K562 (cell line): ENCODE results near the gene MAGI2. TPM values are rescaled to one million over a fixed set of nuclear protein-coding genes. Genes with fewer than 3 reads are reported as not detected.

Source experiments
- GMEB1 ChIP-seq: fragments of 250-450 bp; sonication (Bioruptor Pico); IDR thresholded peaks from 2 replicates; pipeline ENCODE4 v1.4.0; 2020; ENCODE audit warnings: mild to moderate bottlenecking
- HCFC1 ChIP-seq: IDR thresholded peaks from 2 replicates; pipeline ENCODE4 v1.6.1; 2012; ENCODE audit warnings: low read depth, low read length, improper control_type of control experiment
- MTA3 ChIP-seq: fragments of 450-650 bp; formaldehyde crosslinking; IDR thresholded peaks from 2 replicates; pipeline ENCODE4 v1.6.1; 2017; ENCODE audit warnings: mild to moderate bottlenecking, borderline replicate concordance
- POLR2AphosphoS5 ChIP-seq: IDR thresholded peaks from 2 replicates; pipeline ENCODE4 v1.6.1; 2011; ENCODE audit warnings: mild to moderate bottlenecking, low read depth, low read length, moderate library complexity; ENCODE audit not compliant: control insufficient read depth, insufficient read depth
- SMAD1 ChIP-seq: fragments of 150-350 bp; IDR thresholded peaks from 2 replicates; pipeline ENCODE4 v1.6.1; 2014; ENCODE audit warnings: low read length, low read depth; ENCODE audit not compliant: partially characterized antibody
- STAG1 ChIP-seq: sonication (generic); formaldehyde crosslinking; IDR thresholded peaks from 2 replicates; pipeline ENCODE4 v1.5.0; 2020; ENCODE audit warnings: missing genetic modification reagents, borderline replicate concordance
- ZBED1 ChIP-seq: IDR thresholded peaks from 2 replicates; pipeline ENCODE4 v1.6.1; 2014
- ZNF263 ChIP-seq: sonication (generic); formaldehyde crosslinking; IDR thresholded peaks from 2 replicates; pipeline ENCODE4 v1.8.0; 2022; ENCODE audit warnings: mild to moderate bottlenecking, missing genetic modification reagents, borderline replicate concordance
- ZNF395 ChIP-seq: fragments of 200-800 bp; sonication (Bioruptor generic); IDR thresholded peaks from 2 replicates; pipeline ENCODE4 v1.6.1; 2017; ENCODE audit warnings: missing genetic modification characterization, missing compliant biosample characterization
- ZNF740 ChIP-seq, 3 experiments: fragments of 200-800 bp in 1 of 3; sonication (Bioruptor generic) in 1 of 3; sonication (generic) in 1 of 3; formaldehyde crosslinking in 1 of 3; IDR thresholded peaks; 2 replicates each; pipeline versions ENCODE4 v1.6.1 to v1.8.0; 2016 to 2022; ENCODE audit warnings: mild to moderate bottlenecking in 2 of 3, missing compliant biosample characterization in 2 of 3, missing genetic modification characterization in 2 of 3, missing genetic modification reagents in 1 of 3
- polyA plus RNA-seq, 8 experiments: library from polyadenylated mRNA; depleted of rRNA in 4 of 8; stranded (reverse) in 5 of 8; unstranded in 3 of 8; fragments of >200 nt; fragmentation: Nextera tagmentation in 2 of 8; fragmentation: Illumina TruSeq in 1 of 8; extraction: Ambion mirVana in 2 of 8; extraction: Trizol in 1 of 8; gene quantifications; 2 replicates each; pipeline versions ENCODE4 v1.2.1 to v1.2.3, GENCODE V29; 2011 to 2014; ENCODE audit warnings: inconsistent platforms in 1 of 8, missing spikeins in 1 of 8
- total RNA-seq, 7 experiments: library from RNA; depleted of rRNA in 6 of 7; stranded (reverse); fragments of >200 nt in 6 of 7; fragmentation: Illumina TruSeq in 2 of 7; extraction: Trizol in 2 of 7; gene quantifications; 2 replicates each; pipeline versions ENCODE4 v1.2.1 to v1.2.3, GENCODE V29; 2011 to 2021; ENCODE audit warnings: low replicate concordance in 1 of 7

Gene MAGI2
- total and polyA plus RNA-seq, 9 of the 15 experiments (the other 6 are each of a cell fraction or from before 2014, with no cell fraction given): 0.27 to 1.4 (median 0.70) TPM

GRCh38 chr7:79141252-79141651, 312.2 kb downstream of the MAGI2 start (continued):
- TF ChIP-seq POLR2AphosphoS5: no peak
- TF ChIP-seq ZBED1: no peak
- TF ChIP-seq GMEB1 (CRISPR knock-in tag): no peak
- no peak for TF ChIP-seq HCFC1
- no peak for TF ChIP-seq MTA3
- no peak for TF ChIP-seq ZNF263 (CRISPR knock-in tag)
- TF ChIP-seq SMAD1: no peak
- TF ChIP-seq ZNF740 (CRISPR knock-in tag; IDR thresholded peaks at IDR 0.05): no peak
- no peak for TF ChIP-seq ZNF740 (tag; IDR thresholded peaks at IDR 0.05)
- no peak for TF ChIP-seq ZNF395 (CRISPR knock-in tag)
- TF ChIP-seq STAG1 (CRISPR knock-in tag): no peak
